HG02623 (cell line): Measurements from ENCODE around the gene NUDT12.

Source experiments
- ATAC-seq: cut with Tn5 transposase; IDR thresholded peaks from one replicate; pipeline ENCODE4 v1.9.1; 2021; ENCODE audit warnings: moderate library complexity; ENCODE audit not compliant: unreplicated experiment

Gene NUDT12

DNA sequence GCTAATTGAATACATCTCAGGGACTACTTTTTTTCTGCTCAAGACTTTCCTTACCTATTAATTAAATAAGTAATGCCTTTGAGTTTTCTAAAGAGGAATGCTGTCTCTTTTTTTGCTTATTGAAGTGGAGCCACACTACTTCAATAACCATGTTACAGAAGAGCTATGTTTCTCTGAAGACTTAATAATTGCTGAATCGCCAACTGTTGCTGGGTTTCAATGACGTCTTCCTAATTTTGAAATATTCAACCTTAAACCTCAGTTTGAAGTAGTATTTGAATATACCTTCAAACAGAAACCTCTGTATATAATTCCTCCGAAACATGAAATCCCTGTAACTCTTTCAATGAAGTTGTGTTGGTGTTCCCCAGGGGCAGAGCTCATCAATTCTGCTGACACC, 21.0 kb downstream of the NUDT12 start:
- no peak for ATAC-seq

DNA sequence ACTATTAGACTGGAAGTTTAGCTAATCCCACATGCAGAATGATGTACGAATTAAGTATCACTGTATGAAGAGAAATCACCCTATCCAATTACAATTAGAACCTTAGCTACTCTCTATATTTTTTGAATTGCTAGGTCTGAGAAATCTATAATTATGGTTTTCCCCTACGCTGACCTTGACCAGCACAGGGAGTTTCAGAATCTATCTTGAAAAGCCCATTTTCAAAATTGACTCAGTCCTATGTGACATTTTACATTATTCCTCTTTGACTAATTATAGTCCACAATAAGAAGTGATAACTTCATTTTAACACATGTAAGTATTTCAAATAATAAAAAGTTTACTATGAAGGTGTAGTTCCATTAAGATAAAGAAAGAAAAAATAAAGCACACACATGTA, 21.5 kb downstream of the NUDT12 start:
- ATAC-seq: no peak

DNA sequence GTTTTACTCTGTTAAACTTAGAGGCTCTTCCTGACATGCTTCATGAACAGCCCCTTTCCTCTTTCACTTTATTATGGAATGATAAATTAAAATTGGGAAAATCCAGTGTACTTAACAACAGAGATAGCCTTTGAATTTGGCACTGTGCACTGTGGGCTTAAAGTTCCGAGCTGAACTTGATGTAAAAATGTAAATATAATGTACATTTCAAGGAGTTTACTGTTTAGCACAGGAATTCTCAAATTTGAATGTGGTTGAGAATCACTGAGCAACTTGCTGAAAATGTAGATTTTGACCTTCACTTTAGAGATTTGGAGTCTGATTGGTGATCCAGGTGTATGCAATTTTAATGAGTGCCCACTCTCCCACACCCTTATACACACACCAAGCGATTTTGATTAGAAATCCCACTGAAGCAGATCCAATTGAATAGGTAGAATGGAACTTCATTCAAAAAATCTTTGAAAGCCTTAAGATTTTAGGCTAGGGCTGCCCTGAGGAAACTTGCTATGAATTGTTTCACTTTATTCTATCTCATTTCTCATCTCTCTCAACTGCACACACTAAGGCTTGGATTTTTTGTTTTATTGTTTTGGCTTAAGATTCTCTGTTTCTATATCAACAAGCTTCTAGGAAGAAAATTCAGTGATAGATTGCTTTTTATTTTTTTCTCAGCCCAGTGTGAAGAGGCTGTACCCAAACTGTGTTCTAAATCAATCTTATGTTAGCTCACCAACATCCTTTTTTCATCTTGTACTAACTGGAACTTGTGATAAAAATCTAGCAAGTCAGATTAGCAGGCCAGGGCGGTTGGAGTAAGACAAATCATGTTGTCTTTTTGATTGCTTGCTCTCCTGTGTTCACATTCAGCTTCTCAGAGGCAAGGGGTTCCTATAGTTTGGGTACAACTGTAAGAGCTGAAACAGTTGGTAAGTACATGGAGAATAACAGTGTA, 22.9 kb downstream of the NUDT12 start:
- no peak for ATAC-seq

DNA sequence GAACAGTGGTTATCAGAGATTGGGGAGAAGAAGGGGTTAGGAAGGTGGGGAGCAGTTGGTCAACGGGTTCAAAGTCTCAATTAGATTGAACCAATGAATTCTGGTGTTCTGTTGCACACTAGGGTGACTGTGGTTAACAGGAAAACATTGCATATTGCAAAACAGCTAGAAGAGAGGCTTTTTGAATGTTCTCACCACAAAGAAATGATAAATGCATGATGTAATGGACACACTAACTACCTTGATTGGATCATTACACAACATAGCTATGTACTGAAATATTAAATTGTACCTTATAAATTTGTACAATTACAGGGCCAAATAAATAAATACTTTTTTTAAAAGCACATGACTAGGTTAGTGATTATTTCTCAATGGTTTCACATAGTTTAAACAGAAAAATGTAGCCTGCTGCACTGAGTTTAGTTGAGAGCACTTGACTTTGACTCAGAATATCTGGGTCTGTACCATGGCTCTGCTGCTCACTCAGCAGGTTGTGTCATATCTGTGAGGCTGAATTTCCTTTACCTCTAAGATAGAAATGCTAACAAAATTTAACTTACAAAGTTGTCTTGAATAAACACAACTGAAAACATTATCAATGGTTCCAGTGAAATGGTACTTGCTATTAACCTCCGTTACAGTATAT, 30.4 kb downstream of the NUDT12 start:
- no peak for ATAC-seq

DNA sequence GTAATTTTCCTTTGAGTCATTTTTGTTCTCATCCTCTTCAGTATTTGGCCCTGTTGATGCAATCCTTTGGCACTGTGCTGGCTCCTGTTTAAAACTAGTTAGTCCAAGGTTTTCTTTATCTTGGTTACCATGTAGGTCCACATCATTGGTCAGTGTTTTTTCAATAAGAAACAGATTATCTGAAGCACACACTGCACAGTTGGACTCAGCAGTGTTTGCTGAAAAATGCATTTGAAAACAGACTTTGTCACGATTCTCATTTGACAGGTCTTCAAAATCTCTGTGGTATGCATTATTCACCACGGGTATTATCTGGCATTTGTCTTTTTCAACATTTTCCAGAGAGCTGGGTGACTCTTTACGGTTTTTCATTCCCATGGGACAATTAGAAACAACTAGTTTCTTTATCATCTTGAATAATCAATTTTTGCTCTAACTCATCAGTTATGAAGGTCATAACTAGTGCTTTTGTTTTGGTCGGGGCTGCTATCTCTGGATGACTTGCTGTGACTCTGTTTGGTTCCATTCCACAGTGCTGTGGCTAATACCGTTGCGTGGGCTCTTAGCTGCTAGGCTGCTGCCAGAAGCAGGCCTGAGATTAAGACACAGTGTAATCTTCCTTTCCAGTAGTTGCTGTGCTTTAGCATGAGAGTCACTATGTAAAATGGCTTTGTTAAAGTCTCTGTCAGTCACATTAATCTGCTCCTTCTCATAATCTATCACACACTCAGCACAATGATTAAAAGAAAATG, 36.2 kb downstream of the NUDT12 start:
- ATAC-seq: no peak

DNA sequence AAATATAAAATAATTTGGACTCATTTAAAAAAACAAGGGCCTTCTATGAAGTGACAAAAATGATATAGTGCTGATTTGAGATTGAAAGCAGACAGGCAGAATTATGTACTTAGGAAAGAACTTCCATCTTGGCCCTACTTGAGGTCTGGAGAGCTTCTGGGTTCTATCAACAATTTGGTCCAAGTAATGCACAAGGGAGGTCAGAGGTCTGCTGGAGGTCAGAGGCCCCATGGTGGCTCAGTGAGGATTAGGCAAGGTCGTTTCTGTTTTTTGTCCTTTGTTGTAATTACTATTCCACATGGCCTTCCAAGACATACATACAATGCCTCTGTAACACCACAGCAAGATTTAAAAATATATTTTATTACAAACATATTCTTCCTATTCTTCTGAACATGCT, 37.2 kb downstream of the NUDT12 start:
- no peak for ATAC-seq

DNA sequence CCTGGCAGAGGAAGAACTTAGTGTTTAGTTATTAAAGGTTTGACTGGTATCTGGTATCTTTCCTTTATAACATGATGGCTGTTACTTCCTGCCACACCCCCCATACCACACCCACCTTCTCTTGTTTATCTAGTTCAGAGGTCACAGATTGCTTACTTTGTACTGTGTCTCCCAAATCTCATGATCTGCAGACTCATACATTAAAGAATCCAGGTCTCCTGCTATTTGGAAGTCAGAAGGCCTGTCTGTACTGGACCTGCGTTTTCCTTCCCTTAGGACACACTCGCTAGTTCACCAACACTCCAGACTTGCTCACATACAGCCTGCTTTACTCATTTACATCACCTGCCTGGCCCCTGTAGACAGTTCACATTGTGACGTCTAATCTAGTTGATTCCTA, 39.3 kb downstream of the NUDT12 start:
- no peak for ATAC-seq

DNA sequence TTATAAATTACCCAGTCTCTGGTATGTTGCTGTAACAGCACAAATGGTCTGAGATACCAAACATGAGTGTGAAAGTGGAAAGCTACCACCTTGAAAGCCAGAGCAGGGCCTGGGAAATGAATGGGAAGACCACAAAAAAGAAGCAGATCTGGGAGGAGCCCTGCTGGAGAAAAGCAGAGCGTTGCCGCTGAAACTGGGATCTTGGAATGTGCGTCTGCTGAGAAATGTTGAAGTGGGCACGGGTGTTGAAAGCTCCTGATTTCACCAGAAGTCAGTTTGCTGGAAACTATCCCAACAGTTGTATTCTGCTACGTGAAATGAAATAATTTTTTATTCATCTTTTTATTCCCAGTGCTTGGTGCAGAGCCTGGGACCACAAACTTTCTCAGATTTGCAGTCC, 40.0 kb downstream of the NUDT12 start:
- no peak for ATAC-seq

DNA sequence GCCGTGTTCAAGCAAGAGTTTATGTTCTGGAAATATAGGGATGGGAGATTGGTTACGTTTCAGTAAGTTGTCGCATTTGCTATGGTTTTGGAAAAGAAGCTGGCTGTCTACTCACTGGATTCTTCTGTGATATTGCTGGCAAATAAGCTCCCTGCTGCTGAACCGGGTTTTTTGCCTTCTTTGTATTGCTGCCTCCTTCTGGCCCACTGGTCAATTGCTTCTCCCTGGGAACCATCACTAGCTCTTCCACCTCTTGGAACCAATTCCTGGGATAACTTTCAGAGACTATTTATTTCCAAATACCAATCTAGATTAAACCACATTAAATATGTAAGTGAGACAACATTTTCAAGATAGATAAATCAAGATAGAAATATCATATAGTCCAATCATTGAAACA, 43.0 kb downstream of the NUDT12 start:
- no peak for ATAC-seq

DNA sequence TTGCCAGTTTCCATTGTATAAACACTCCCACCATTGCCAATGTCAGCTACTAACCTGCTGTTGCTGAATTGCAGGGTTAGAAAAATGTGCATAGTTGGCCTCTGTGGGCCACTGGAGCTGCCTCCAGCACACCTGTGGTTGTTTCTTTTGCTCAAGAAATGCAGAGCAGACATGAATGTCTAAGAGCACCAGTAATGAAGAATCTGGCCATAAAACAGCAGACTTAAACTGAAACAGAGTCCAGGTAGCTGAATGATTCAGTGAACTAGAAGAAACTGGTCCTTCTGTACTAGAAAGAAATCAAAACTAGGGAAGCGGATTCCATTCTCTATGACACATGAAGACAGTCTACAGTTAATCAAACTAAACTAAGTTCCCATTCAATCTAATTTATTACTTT, 48.2 kb downstream of the NUDT12 start:
- ATAC-seq: no peak

DNA sequence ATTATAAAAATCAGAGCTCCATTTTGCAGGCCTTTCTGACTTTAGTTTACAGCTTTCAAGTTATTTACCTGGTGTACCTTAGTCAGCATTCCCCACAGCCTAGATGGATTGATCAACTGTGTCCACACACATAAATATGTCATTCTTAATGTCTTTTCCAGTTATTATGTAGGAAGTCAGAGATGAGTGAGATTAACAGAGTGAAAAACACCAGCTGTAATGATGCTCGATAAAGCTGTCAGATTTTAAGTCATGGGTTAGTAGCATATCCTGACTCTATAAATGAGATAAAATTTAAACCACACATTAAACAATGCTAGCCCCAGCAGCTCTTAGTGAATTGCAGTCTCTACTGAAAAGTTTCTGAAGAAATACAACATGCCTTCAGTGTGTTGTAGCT, 48.9 kb downstream of the NUDT12 start:
- ATAC-seq: no peak

DNA sequence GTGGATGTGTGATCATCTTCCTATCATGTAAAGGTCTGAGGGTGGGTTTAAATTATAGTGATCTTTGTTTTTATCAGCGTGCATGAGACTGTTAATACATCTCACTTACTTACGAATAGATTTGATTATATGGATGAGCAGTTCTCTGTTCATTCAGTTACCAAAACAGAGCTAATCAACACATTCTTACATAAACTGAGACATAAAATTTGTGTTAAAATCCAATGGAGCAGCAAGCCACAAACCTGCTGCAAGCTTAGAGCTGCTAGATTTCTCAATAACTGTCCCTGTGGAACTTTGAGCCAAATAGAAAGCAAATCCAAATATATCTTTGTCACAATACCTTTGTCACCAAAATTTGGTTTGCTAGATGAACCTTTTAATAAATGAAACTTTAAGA, 50.1 kb downstream of the NUDT12 start:
- ATAC-seq: no peak

DNA sequence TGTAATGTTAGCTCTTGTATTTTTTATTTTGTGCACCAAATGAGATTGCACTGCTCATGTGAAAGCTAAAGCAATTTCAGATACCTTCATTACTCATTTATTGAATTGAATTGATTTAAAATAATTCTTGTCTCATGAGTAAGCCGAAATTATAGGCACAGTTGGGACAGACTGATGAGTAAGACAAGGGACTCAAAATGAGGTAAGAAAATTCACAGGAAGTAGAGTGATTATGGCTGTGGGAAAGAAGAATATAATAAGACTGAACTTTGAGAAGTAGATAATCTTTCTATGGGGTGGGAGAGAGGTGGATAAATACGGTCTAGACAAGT, 51.1 kb downstream of the NUDT12 start:
- ATAC-seq: no peak

DNA sequence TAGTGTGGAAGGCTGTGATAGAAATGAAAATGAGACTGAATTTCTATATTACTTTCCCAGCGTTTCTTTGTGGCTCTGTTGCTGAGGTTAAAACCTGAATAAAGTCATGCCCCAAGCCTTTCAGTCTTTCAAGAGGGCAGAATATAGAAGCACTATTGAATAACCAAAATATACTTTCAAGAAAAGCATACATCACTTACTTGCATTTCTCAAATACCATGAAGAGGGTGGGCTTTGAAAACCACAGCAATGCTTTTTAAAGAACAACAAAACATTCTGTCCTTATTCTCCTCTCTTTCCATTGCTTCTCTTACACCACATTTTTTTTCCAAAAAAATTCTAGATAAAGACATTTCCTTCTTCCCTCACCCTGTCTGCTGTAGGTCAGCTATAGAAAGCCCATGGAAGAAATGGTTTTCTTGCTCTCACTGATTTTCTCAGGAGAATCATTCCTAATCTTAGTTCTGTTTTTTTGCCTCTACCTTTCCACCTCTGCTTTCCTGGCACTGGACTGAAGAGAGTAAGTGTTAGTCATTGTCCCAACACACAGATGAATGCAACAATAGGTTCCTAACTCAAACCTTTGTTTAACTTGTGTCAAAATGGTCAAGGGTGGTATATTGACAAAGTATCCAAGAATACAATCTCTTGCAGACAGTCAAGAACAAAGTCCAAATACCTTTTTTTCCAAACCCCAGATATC, 51.6 kb downstream of the NUDT12 start:
- ATAC-seq: no peak

DNA sequence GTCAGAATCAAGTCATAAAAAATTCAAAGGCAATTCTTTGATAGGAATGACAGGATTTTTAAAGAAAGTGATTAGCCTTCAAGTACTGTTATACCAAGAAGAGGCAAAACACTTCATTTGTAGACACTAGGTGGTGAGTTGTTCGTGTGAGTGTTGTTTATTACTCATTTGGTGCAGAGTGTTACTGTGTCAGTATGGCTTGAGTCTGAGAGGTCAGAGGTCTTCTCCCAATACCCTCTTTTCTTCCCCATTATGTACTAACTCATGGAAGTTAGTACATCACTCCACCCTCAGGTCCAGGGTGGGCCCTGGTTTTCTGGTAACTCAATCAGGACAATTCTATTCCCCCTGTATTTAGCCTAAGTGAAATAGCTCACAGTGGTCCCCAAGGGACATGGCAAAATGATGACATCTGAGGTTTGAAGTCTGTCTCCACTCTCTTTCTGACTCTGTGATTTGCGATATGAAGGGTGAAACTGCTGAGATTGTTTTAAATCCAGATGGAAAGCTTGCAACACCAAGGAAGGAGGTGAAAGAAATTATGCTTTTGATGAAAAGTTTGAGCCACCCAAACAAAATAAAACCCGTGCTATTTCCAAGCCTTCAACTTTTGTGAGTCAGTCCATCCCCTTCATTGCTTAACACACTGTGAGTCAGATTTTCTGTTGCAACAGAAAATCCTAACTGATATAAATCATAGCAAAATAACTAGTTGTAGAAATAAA, 56.8 kb downstream of the NUDT12 start:
- ATAC-seq: no peak

DNA sequence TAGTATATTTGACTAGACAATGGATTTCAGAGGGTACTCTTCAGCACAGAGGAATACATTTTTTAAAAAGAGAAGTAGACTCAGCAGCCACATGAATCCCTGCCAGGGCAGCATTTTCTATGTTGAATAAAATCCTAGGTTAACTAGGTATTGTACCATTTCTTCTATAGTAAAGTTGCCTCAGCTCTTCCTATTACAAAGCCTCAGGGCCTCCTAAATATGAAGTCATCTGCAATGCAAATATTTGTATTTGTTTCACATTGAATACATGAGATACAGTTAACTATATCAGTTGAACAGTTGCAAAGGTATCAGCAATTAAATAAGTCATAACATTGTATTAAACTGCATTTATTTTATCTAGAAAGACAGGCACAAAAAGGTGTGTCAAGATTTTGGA, 59.5 kb downstream of the NUDT12 start:
- no peak for ATAC-seq

DNA sequence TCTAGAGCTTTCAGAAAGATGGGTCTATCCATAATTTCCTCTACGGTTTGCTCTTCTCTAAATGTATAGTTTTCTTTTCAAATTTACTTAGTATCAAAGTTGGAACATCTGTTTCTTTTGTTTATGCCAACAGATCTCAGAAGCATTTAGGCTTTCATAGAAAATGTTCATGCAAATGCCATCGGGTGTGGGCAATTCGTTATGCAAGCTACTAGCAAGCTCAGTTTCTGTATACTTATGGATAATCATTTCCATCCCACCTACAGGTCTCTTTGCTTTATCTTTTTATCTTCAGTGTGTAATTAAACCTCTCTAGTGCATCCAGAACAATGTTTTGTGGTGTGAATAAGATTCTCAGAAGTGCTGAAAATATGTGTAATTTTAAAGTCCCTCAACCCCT, 59.9 kb downstream of the NUDT12 start:
- ATAC-seq: no peak
